GM18502 (cell line): ENCODE measurements around the gene ENOX2.
"Not testable (repeated sequence)": the region's sequence is repeated elsewhere in the genome, so short reads cannot be mapped to it uniquely, and the experiment has no call there.

Source experiments
- ATAC-seq: cut with Tn5 transposase; IDR thresholded peaks from one replicate; pipeline ENCODE4 v1.9.1; 2021; ENCODE audit warnings: mild to moderate bottlenecking; ENCODE audit not compliant: unreplicated experiment, poor library complexity

Gene ENOX2

GRCh38 chrX:130714135-130714534 lies 188.9 kb downstream of the ENOX2 start:
- ATAC-seq, result no peak

DNA sequence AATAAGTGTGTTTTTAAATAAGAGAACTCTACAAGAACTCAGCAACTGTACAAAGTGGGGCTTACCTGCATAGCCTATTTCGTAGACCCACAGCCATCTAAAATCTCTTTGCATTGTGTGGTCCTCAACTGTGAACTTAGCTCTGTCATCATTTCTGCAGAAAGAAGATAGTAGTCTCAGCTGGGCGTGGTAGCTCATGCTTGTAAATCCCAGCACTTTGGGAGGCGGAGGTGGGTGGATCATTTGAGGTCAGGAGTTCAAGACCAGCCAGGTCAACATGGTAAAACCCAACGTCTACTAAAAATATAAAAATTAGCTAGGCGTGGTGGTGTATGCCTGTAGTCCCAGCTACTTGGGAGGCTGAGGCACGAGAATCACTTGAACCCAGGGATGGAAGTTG lies 193.8 kb downstream of the ENOX2 start:
- ATAC-seq, result not testable (repeated sequence)

- ATAC-seq, result no peak
These were observed 197.4 kb downstream of the ENOX2 start for GRCh38 chrX:130705591-130705990.

DNA sequence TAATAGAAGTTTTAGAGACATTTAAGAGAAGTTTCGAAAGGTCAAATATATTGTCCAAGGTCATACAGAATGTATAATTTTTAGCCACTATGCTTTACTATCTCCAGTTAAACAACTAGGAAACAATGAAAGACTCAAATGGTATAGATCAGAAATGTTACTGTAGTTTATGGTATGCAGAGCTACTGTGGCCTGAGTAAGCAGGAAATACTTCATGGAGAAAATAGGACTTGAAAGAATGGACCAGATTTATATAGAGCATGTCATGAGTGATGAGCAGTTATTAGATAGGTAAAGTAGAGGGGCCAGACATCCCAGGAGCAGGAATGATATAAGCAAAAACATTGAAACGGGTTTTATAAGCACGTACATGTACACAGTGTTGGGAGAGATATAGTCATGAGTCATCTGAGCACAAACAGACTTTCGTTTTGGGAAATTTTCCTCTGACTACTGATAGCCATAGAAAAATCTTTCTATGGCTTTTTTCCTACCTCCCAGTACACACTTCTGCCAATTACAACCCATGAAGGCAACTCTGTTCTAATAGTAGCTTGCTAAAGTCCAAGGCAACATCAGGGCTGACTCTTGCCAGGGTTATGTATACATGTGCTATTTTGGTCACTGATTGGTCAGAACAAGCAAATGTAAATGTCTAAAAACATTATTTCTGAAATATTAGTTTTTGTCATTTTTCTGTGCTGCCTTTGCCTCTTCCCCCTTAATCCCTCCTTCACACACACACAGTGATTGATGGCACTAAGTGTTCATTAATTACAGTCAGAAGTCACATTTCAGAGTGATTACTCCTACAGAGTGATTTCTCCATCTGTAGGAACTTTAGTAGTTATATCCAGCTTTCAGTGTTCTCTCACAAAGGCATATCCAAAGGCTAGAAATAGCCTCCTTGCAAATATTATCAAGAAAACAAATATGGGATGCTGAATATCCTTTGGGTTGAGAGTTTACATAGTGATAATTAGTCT lies 198.7 kb downstream of the ENOX2 start:
- ATAC-seq, result no peak

DNA sequence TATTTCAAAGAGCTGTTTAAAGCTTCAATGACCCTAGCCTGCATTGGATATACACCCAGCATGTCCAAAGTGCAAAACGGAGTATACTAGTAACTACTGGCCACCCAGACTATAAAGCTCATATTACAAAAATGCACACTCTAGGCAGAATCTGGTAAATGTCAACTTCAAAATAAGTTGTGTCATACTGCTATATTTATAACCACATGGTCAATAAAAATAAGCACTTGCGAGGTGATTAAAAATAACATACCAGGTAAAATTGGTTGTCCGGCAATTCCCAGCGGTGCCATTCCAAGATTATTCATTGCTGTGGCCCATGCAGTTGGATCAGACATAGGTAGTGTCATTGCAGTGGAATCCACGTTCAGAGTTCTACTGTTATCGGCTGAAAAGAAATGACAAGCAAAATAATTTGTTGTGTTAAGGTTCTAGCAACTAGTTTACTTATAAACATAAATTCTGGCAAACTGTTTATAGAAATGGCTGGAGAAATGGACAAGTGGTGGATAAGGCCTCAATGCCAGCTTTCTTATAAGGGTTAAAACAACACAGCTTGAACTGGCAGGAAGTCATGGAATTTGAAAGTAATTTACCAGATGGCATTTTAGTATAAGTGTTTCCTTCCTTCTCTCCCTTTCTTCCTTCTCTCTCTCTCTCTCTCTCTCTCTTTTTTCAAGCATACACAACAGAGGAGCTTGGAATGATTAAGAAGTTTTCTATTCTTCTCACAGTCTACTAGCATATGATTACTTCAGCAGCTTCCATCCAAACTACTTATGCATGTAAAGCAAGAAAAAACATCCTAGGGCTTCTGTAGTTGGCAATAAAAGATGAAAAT lies 199.9 kb downstream of the ENOX2 start:
- ATAC-seq, result no peak

DNA sequence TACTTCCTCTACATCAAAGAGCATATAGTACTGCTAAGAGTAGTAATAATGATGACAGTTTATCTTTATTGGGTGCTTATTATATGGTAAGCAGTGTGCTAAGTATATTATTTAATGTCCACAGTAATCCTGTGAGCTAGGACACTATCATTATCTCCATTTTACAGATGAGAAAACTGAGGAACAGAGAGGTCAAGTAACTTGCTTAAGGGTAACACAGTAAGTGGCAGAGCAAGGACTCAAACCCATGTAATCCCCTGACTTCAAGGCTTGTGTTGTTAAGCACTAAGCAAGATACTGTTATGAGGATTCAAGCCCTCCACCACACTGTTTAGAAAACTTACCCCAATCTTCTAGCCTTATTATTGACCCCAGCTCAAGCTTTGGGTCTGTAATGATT lies 202.4 kb downstream of the ENOX2 start:
- no peak for ATAC-seq

GRCh38 chrX:130699618-130700017 lies 203.4 kb downstream of the ENOX2 start:
- no peak for ATAC-seq

DNA sequence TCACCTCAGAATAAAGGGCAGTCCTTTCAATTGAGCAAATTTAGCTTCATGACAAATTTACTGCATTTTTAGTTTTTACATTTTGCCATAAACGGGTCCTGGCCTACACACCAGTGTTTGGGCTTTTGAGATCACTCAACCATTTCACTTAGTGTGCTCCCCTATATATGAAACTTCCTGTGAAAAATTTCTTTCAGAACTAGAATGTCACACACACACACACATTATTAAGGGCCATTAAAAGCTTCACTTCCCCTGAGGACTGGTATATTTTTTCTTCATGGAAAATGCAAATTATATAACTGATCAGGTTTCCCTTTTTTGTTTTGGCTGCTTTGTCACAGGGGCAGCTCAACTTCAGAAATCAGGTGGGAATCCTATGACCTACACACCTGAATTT lies 206.5 kb downstream of the ENOX2 start:
- no peak for ATAC-seq

DNA sequence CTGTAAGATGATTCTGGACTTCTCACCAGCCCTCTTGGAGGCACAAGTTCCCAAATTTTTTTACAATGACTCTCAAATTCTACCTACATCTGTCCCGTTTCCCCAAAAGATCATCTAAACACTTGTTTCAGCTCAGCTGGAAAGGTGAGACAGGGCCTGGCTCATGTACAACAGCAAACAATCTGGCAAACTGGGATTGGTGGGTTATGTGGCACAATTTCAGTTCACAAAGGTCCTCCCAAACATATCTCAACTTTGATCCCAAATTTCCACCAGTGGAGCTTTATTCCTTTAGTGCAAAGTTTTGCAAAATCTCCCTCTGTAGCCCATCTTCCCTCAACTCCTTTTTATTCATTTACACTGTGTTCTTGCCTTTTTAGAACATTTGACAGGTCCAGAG lies 207.1 kb downstream of the ENOX2 start:
- no peak for ATAC-seq

- ATAC-seq, result no peak
These were observed 208.0 kb downstream of the ENOX2 start for GRCh38 chrX:130694983-130695382.

DNA sequence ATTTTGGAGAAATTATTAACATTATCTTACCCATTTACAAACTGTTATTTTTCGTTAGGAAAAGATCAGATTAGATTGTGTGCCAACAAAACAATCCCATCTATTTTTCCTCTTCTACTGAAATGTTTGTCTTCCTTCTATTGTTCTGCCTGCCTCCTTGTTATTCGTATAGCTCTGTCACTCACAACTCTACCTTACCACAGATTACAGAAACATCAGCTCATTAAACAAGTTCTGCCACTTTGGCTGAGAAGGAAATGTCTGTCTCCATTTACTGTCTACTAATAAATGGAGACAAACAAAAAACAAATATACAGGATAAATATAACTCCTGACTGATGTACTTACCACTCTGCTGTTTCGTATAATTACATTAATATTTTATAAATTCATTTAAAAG lies 211.4 kb downstream of the ENOX2 start:
- no peak for ATAC-seq

DNA sequence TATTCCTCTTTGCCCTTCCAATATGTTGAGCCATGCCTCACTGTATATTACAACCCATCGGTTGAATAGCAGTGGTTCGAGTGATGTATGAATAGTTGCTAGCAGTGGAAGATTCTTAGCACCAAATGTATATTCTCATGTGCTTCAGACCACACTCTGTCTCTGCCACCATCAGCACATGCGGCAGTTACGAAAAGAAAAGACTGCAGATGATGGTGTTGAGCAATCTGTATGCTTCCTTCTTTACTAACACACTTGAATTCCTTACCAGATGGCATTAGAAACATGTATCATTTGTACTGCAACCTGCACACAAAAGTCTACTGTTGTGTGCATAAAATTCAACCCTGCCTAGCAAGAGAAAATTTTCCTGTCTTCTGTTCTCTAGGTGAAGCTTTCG lies 214.6 kb downstream of the ENOX2 start:
- ATAC-seq, result no peak

- ATAC-seq, result no peak
These were observed 220.0 kb downstream of the ENOX2 start for GRCh38 chrX:130682990-130683389.

DNA sequence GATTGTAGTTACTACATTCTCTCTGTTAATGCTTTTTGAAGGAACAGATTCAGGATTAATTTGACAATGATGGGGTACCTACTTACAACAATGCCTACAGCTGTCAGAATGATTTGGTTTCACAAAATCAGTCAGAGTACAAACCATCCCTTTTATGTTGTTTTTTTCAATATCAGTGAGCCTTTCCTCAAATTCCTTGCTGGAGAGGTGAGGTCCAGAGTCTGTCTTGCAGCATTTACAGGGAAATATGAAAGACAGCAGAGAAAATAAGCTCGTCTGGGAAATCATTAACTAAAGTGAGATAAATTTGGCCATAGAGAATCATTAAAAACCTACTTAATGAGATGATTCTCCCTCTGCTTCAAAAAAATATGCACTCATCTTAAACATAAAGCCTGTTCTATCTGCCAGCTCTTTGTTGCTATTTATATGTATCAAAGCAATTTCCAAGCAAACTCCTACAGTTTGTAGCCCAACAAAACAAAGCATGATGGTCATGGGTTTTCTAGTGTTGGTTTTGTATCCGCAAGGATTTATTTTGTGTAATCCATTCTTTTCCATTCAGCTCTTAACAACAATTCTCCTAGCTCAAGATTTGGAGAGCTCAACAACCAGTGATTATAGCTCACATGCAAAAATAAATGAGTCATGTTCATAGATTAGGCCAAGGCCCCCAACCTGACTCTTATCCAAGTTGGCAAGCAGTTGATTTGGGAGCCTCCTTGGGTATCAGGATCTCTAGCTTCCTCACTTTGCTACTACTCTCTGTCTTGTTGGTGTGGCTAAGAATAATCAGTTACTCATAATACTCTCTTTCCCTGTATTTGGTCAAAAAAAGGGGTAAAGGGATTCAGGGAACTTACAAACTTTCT lies 222.6 kb downstream of the ENOX2 start:
- ATAC-seq, result no peak

- no peak for ATAC-seq
These were observed 226.1 kb downstream of the ENOX2 start for GRCh38 chrX:130676861-130677260.

- no peak for ATAC-seq
These were observed 230.8 kb downstream of the ENOX2 start for GRCh38 chrX:130672214-130672613.

DNA sequence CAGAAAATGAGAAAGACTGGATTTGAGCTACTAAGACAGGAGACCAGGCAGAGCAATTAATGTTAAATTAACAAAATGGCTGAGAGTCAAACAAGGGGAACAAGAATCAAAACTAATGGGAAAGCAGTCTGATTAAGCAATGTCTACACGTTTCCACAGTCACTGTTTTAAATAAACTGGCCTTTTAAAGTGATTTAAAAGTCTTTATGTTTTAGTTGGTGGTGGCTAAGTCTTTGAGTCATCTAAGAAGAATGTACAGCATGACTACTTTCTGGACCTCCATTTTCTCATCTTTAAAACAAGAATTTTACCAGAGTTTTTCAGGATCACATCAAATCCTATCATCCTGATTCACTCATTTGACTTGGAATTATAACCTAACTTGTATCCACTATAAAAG lies 233.8 kb downstream of the ENOX2 start:
- no peak for ATAC-seq

GRCh38 chrX:130665263-130665662 lies 237.7 kb downstream of the ENOX2 start:
- no peak for ATAC-seq

GRCh38 chrX:130658310-130658709 lies 244.7 kb downstream of the ENOX2 start:
- ATAC-seq, result no peak

GRCh38 chrX:130654409-130654950 lies 248.5 kb downstream of the ENOX2 start:
- ATAC-seq, result no peak
